H1 (cell line): Measurements from ENCODE around the gene RNPEPL1. TPM values are rescaled to one million over a fixed set of nuclear protein-coding genes. Genes with fewer than 3 reads are reported as not detected.

Experiments used
- CTCF ChIA-PET: fragments of 300-600 bp; sonication (Branson Sonifier 250); formaldehyde crosslinking; loops from one replicate; lab custom pipeline; 2021; ENCODE audit not compliant: partially characterized antibody; lab: Charles Lee
- POLR2A ChIA-PET: fragments of 300-600 bp; sonication (Branson Sonifier 250); formaldehyde crosslinking; loops from one replicate; lab custom pipeline; 2021; ENCODE audit warnings: inconsistent platforms; ENCODE audit not compliant: partially characterized antibody; lab: Charles Lee
- DNase-seq, 2 experiments: peaks; one replicate each; pipeline versions ENCODE4 v3.0.0 to v3.0.0-alpha.2; 2010 to 2022; ENCODE audit warnings: low spot score in 2 of 2, low read depth in 1 of 2, mixed read lengths in 1 of 2
- FAIRE-seq: peaks from 2 replicates; lab custom pipeline; 2011; peaks lifted over from hg19 to GRCh38; lab: Jason Lieb, UNC
- H2AFZ ChIP-seq: 2 replicates; pipeline ENCODE4 v1.8.1; 2012; ENCODE audit warnings: low read length, inconsistent platforms
- H2AK5ac ChIP-seq: 2 replicates; pipeline ENCODE4 v1.6.1; 2013; ENCODE audit warnings: low read depth, low read length
- H2BK120ac ChIP-seq: replicated peaks from 2 replicates; pipeline ENCODE3; 2013; ENCODE audit warnings: low read depth, low read length, inconsistent platforms
- H2BK12ac ChIP-seq: 2 replicates; pipeline ENCODE4 v1.6.1; 2013; ENCODE audit warnings: low read depth, low read length
- H2BK15ac ChIP-seq: 2 replicates; pipeline ENCODE4 v1.6.1; 2013; ENCODE audit warnings: low read length
- H2BK20ac ChIP-seq: 2 replicates; pipeline ENCODE4 v1.6.1; 2013; ENCODE audit warnings: low read length
- H2BK5ac ChIP-seq: 2 replicates; pipeline ENCODE4 v1.6.1; 2013; ENCODE audit warnings: low read depth, low read length
- H3K14ac ChIP-seq: 2 replicates; pipeline ENCODE4 v1.6.1; 2013; ENCODE audit warnings: inconsistent platforms; ENCODE audit not compliant: insufficient read length
- H3K18ac ChIP-seq: 2 replicates; pipeline ENCODE4 v1.6.1; 2013; ENCODE audit warnings: low read length; ENCODE audit errors: extremely low read depth
- H3K23ac ChIP-seq: 2 replicates; pipeline ENCODE4 v1.6.1; 2013; ENCODE audit warnings: inconsistent platforms; ENCODE audit not compliant: insufficient read length
- H3K23me2 ChIP-seq: 2 replicates; pipeline ENCODE4 v1.6.1; 2013; ENCODE audit warnings: low read depth, low read length
- H3K27ac ChIP-seq: 2 replicates; pipeline ENCODE4 v1.6.1; 2011; ENCODE audit warnings: low read depth, low read length, inconsistent platforms
- H3K27me3 ChIP-seq, 4 experiments: replicated peaks in 1 of 4; 1 replicate in 1 of 4; 2 replicates in 3 of 4; pipeline versions ENCODE4 v1.6.1 to v1.8.1; 2011 to 2013; ENCODE audit warnings: low read length in 3 of 4, mild to moderate bottlenecking in 3 of 4, inconsistent platforms in 2 of 4, mixed read lengths in 2 of 4, moderate library complexity in 1 of 4; ENCODE audit not compliant: control insufficient read depth in 3 of 4, insufficient read depth in 3 of 4; ENCODE audit errors: extremely low read depth in 1 of 4
- H3K36me3 ChIP-seq, 4 experiments: 2 replicates each; pipeline versions ENCODE4 v1.6.1 to v1.8.1; 2011 to 2013; ENCODE audit warnings: mild to moderate bottlenecking in 4 of 4, low read length in 3 of 4, moderate library complexity in 2 of 4, control low read depth in 1 of 4, inconsistent platforms in 1 of 4; ENCODE audit not compliant: insufficient read depth in 4 of 4, control insufficient read depth in 2 of 4
- H3K4ac ChIP-seq: replicated peaks from 2 replicates; pipeline ENCODE3; 2013; ENCODE audit warnings: low read length, low read depth, mixed read lengths, inconsistent platforms; ENCODE audit not compliant: insufficient read length
- H3K4me1 ChIP-seq, 4 experiments: replicated peaks in 1 of 4; 1 replicate in 1 of 4; 2 replicates in 3 of 4; pipeline versions ENCODE4 v1.6.1 to v1.8.1; 2011 to 2013; ENCODE audit warnings: low read length in 3 of 4, inconsistent platforms in 2 of 4, mixed read lengths in 1 of 4; ENCODE audit not compliant: insufficient read depth in 4 of 4, control insufficient read depth in 3 of 4
- H3K4me2 ChIP-seq, 2 experiments: 2 replicates each; pipeline versions ENCODE4 v1.6.1 to v1.8.1; 2011 to 2013; ENCODE audit warnings: low read depth in 2 of 2, low read length in 2 of 2, control low read depth in 1 of 2, inconsistent platforms in 1 of 2, mild to moderate bottlenecking in 1 of 2; ENCODE audit not compliant: insufficient read depth in 1 of 2
- H3K4me3 ChIP-seq, 4 experiments: fragments of 200-600, 300-600 bp in 1 of 4; sonication (generic), shearing (Covaris generic), sonication (Bioruptor Twin) in 1 of 4; 2 replicates each; pipeline versions ENCODE4 v1.5.1 to v1.8.1; 2011 to 2016; ENCODE audit warnings: low read length in 4 of 4, low read depth in 3 of 4, control low read depth in 2 of 4, inconsistent platforms in 2 of 4, mild to moderate bottlenecking in 2 of 4, mixed read lengths in 1 of 4, moderate library complexity in 1 of 4; ENCODE audit not compliant: insufficient read depth in 2 of 4; ENCODE audit errors: extremely low read depth in 1 of 4
- H3K56ac ChIP-seq: replicated peaks from 2 replicates; pipeline ENCODE3; 2013; ENCODE audit warnings: low read depth, mild to moderate bottlenecking, mixed read lengths, low read length, inconsistent platforms; ENCODE audit not compliant: insufficient read length
- H3K79me1 ChIP-seq: 2 replicates; pipeline ENCODE4 v1.6.1; 2013; ENCODE audit warnings: low read depth, low read length, control low read depth
- H3K79me2 ChIP-seq, 2 experiments: 2 replicates each; pipeline versions ENCODE4 v1.6.1 to v1.8.1; 2012 to 2013; ENCODE audit warnings: low read length in 2 of 2, mild to moderate bottlenecking in 2 of 2, inconsistent platforms in 1 of 2; ENCODE audit not compliant: insufficient read depth in 2 of 2, control insufficient read depth in 1 of 2
- H3K9ac ChIP-seq, 4 experiments: replicated peaks in 1 of 4; 1 replicate in 1 of 4; 2 replicates in 3 of 4; pipeline versions ENCODE4 v1.6.1 to v1.8.1; 2011 to 2013; ENCODE audit warnings: low read depth in 3 of 4, low read length in 3 of 4, control low read depth in 2 of 4, mild to moderate bottlenecking in 2 of 4, moderate library complexity in 2 of 4, inconsistent platforms in 1 of 4; ENCODE audit errors: extremely low read depth in 1 of 4
- H3K9me3 ChIP-seq, 2 experiments: 2 replicates each; pipeline versions ENCODE4 v1.6.1 to v1.8.1; 2012 to 2013; ENCODE audit warnings: mild to moderate bottlenecking in 2 of 2, moderate library complexity in 2 of 2, control low read depth in 1 of 2, inconsistent platforms in 1 of 2, low read depth in 1 of 2, low read length in 1 of 2, mixed read lengths in 1 of 2; ENCODE audit not compliant: insufficient read depth in 2 of 2
- H4K20me1 ChIP-seq, 2 experiments: replicated peaks in 1 of 2; 2 replicates each; pipeline versions ENCODE3 to v1.8.1; 2011 to 2013; ENCODE audit warnings: inconsistent platforms in 2 of 2, low read length in 2 of 2, mild to moderate bottlenecking in 1 of 2; ENCODE audit not compliant: insufficient read depth in 2 of 2, control insufficient read depth in 1 of 2
- H4K5ac ChIP-seq: 2 replicates; pipeline ENCODE4 v1.6.1; 2013; ENCODE audit warnings: low read length, low read depth, mixed read lengths, inconsistent platforms; ENCODE audit not compliant: insufficient read length
- H4K8ac ChIP-seq: 2 replicates; pipeline ENCODE4 v1.8.0; 2013; ENCODE audit warnings: mild to moderate bottlenecking, moderate library complexity, low read length, inconsistent platforms; ENCODE audit not compliant: insufficient read depth; ENCODE audit errors: extremely low read depth
- H4K91ac ChIP-seq: replicated peaks from 2 replicates; pipeline ENCODE3; 2013; ENCODE audit warnings: low read length, mixed read lengths, inconsistent platforms; ENCODE audit not compliant: insufficient read length
- ASH2L ChIP-seq: fragments of 200-600, 300-600 bp; sonication (generic); IDR thresholded peaks from one replicate; pipeline ENCODE4 v1.7.1; 2017; ENCODE audit warnings: low read length
- CBX5 ChIP-seq: fragments of 300-800, 300-1000 bp; sonication (generic); IDR thresholded peaks from 2 replicates; pipeline ENCODE4 v1.7.1; 2016; ENCODE audit warnings: antibody characterized with exemption, low read length, low read depth
- CEBPB ChIP-seq: IDR thresholded peaks from 2 replicates; pipeline ENCODE4 v1.6.1; 2012; ENCODE audit warnings: low read depth, low read length
- CHD1 ChIP-seq: IDR thresholded peaks from 2 replicates; pipeline ENCODE4 v1.6.1; 2012; ENCODE audit warnings: low read depth, low read length, improper control_type of control experiment
- PHF8 ChIP-seq: fragments of 200-600 bp; sonication (generic); conservative IDR thresholded peaks from 2 replicates; pipeline ENCODE4 v1.7.1; 2012; ENCODE audit warnings: low read depth, mild to moderate bottlenecking, inconsistent platforms, low read length, moderate library complexity
- POLR2AphosphoS5 ChIP-seq: IDR thresholded peaks from 2 replicates; pipeline ENCODE4 v1.6.1; 2011; ENCODE audit warnings: low read depth, low read length
- POU5F1 ChIP-seq: IDR thresholded peaks from 2 replicates; pipeline ENCODE4 v1.6.1; 2011; ENCODE audit warnings: low read depth, mild to moderate bottlenecking, low read length, moderate library complexity
- SIN3A ChIP-seq, 2 experiments: IDR thresholded peaks in 1 of 2; conservative IDR thresholded peaks in 1 of 2; 2 replicates each; pipeline ENCODE4 v1.6.1; 2011 to 2012; ENCODE audit warnings: low read length in 2 of 2, improper control_type of control experiment in 1 of 2, low read depth in 1 of 2, mild to moderate bottlenecking in 1 of 2
- SP4 ChIP-seq: IDR thresholded peaks from 2 replicates; pipeline ENCODE4 v1.6.1; 2012; ENCODE audit warnings: low read length, inconsistent platforms
- WGBS, 2 experiments: shearing (Covaris generic) in 1 of 2; methylation state at CpG; one replicate each; pipeline versions ENCODE4 v1.1.6 to v1.1.7; 2013 to 2015; ENCODE audit warnings: low lambda C conversion rate in 2 of 2, mixed read lengths in 2 of 2, inconsistent platforms in 1 of 2, low coverage in 1 of 2, missing lambda C conversion rate in 1 of 2; ENCODE audit not compliant: insufficient replicate concordance in 2 of 2, insufficient coverage in 1 of 2, insufficient read length in 1 of 2; ENCODE audit errors: extremely low coverage in 1 of 2, missing lambda C conversion rate in 1 of 2; 5-methylcytosine and 5-hydroxymethylcytosine counted together
- polyA plus RNA-seq, 7 experiments: library from polyadenylated mRNA; depleted of rRNA in 3 of 7; stranded (reverse) in 5 of 7; unstranded in 2 of 7; fragments of >200 nt in 5 of 7; fragments of 200-250 nt in 2 of 7; gene quantifications; 1 replicate in 5 of 7; 2 replicates in 1 of 7; 4 replicates in 1 of 7; pipeline versions ENCODE4 v1.2.1 to v1.2.3, GENCODE V29; 2011 to 2013; ENCODE audit warnings: missing spikeins in 2 of 7, mixed read lengths in 2 of 7
- total RNA-seq: library from RNA; stranded (reverse); fragmentation: NEBNext Ultra II Directional; extraction: Animal tissue kit (Norgen Biotek cat#: 25700); gene quantifications from 2 replicates; pipeline ENCODE4 v1.2.1, GENCODE V29; 2021
- TF ChIP-seq, protein P1 (sequence below): IDR thresholded peaks from 2 replicates; pipeline ENCODE4 v1.6.1; 2011; ENCODE audit warnings: low read length, improper control_type of control experiment

The RNPEPL1 gene
- total and polyA plus RNA-seq, 2 of the 8 experiments (the other 6 are each of a cell fraction or from before 2014, with no cell fraction given) = 9.0 to 11.3 TPM

DNA sequence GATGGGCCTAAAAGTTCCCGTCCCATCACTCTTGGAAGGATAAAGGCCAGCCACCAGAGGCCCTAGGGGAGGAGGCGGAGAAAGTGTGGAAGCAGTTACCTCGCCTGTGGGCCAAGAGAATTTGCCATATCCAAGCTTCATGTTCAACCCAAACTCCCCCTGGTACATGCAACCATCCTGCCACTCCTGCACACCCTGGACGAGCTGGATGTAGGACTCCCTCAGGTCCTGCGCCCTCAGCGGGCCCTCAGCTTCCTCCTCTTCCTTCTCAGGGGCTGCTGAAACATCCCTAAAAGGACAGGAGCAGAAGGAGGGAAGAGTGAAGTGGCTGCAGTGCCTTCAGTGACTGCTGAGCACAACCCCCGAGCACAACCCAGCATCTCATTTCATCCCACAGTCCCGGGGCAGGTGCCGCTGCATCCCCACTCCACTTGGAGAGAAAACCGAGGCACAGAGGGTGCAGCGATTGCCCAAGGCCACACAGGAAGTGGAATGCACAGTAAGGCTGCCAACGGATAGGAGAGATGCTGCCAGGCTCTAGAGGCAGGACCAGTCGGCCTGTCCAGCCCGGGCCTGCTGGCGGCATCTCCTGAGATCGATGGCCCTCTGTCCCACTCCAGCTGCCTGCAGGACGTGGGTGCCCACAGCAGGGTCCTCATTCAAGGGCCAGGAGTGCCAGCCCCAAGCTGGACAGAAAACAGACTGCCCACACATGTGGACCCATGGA is 13.4 kb upstream of the RNPEPL1 start:
- H3K4me1 ChIP-seq = peaks cover 0 to 14% (median 9%) of the 10 kb centered on the region in 4 experiments; a peak in 5 of 7 replicates
- no peak overlapping the region for H3K27ac ChIP-seq
- H2BK120ac ChIP-seq = no peak overlapping the region
- no peak overlapping the region for H3K56ac ChIP-seq
- POLR2A ChIA-PET = no interaction called here
- WGBS, 2 experiments = 87% methylated on average over 16 of the region's 17 CpGs; no CpG with 5 or more reads in 1 of the 2 experiments
- no peak overlapping the region for H3K4me3 ChIP-seq
- H3K36me3 ChIP-seq = peaks cover 0 to 5% (median 3%) of the 10 kb centered on the region in 4 experiments; a peak in 2 of 8 replicates
- H2BK20ac ChIP-seq = no peak overlapping the region
- H3K27me3 ChIP-seq = peaks cover 3 to 31% (median 22%) of the 10 kb centered on the region in 4 experiments
- no peak for FAIRE-seq
- no peak overlapping the region for H3K14ac ChIP-seq
- H4K5ac ChIP-seq = no peak overlapping the region
- H3K9me3 ChIP-seq = peaks cover 6 to 11% of the 10 kb centered on the region in 2 experiments; a peak in 2 of 4 replicates
- 0 out of 2 replicates have a peak overlapping the region, but pooled peaks have one; percentile 1 for H4K8ac ChIP-seq
- H3K23ac ChIP-seq = no peak overlapping the region
- H2BK12ac ChIP-seq = no peak overlapping the region
- 0 out of 2 replicates have a peak, but pooled peaks cover 2% of the 10 kb centered on the region for H3K79me1 ChIP-seq
- H4K20me1 ChIP-seq = peaks cover 0 to 4% of the 10 kb centered on the region in 2 experiments
- H2BK5ac ChIP-seq = no peak overlapping the region
- no peak overlapping the region for H3K4ac ChIP-seq
- H4K91ac ChIP-seq = no peak overlapping the region
- no peak overlapping the region for H2BK15ac ChIP-seq
- no peak overlapping the region for H3K9ac ChIP-seq
- DNase-seq = no peak
- H2AK5ac ChIP-seq = no peak overlapping the region
- peaks cover 4% of the 10 kb centered on the region; the same call in 1 of the 2 replicates for H3K23me2 ChIP-seq
- H3K79me2 ChIP-seq = no peaks in the 10 kb centered on the region
- no peak overlapping the region for H2AFZ ChIP-seq
- CTCF ChIA-PET = interaction anchor here (0.9 to 1.3 kb wide), 3 partner anchors 11 to 41 kb away, joined by 3 to 5 read pairs (median 3); no protein-coding TSS in a partner anchor
- no peak overlapping the region for H3K18ac ChIP-seq
- no peak overlapping the region for H3K4me2 ChIP-seq
- TF ChIP-seq CEBPB = no peak
- TF ChIP-seq, protein P1, sequence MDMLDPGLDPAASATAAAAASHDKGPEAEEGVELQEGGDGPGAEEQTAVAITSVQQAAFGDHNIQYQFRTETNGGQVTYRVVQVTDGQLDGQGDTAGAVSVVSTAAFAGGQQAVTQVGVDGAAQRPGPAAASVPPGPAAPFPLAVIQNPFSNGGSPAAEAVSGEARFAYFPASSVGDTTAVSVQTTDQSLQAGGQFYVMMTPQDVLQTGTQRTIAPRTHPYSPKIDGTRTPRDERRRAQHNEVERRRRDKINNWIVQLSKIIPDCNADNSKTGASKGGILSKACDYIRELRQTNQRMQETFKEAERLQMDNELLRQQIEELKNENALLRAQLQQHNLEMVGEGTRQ = no peak
- TF ChIP-seq POLR2AphosphoS5 = no peak
- no peak for TF ChIP-seq ASH2L
- no peak for TF ChIP-seq SP4
- no peak for TF ChIP-seq PHF8
- TF ChIP-seq SIN3A (conservative IDR thresholded peaks at IDR 0.05 in 1 of 2, IDR thresholded peaks at IDR 0.05 in 1 of 2; ENCODE audit: low read depth in 1 of 2, low read length in 2 of 2) = no peak
- no peak for TF ChIP-seq CHD1
- TF ChIP-seq CBX5 = no peak
- TF ChIP-seq POU5F1 = no peak
